Measurements from ENCODE around the gene RBM7. TPM values are rescaled to one million over a fixed set of nuclear protein-coding genes. Genes with fewer than 3 reads are reported as not detected.

The RBM7 gene
- total and polyA plus RNA-seq, 2 donors (not counting 3 experiments of a cell fraction or from before 2014, with no cell fraction given) = 16.4 to 38.4 TPM

DNA sequence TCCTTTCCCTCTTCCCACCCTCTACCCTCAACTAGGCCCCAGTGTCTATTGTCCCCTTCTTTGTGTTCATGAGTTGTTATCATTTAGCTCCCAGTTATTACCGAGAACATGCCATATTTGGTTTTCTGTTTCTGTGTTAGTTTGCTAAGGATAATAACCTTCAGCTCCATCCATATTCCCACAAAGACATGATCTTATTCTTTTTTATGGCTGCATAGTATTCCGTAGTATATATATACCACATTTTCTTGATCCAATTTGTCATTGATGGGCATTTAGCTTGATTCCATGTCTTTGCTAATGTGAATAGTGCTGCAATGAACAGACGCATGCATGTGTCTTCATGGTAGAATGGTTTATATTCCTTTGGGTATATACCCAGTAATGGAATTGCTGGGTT lies 18.0 kb upstream of the RBM7 start:
- Histone ChIP-seq H3K79me2 (ENCODE audit: control insufficient read depth, insufficient read depth, low read length) (no peaks in the 10 kb centered on the region), H3K36me3 (ENCODE audit: control insufficient read depth in 2 of 2, extremely low read depth in 1 of 2, insufficient read depth in 2 of 2, low read length in 2 of 2) (no peaks in the 10 kb centered on the region), H3K27ac (ENCODE audit: insufficient read depth, low read depth, low read length) (no peak overlapping the region), H3K27me3 (ENCODE audit: control insufficient read depth in 2 of 2, insufficient read depth in 2 of 2, low read length in 2 of 2) (peaks cover 0 to 2% of the 10 kb centered on the region in 2 experiments), H2AFZ (ENCODE audit: low read depth, low read length) (no peak overlapping the region), H3K4me2 (ENCODE audit: insufficient read depth, low read length) (no peak overlapping the region), H3K4me1 (ENCODE audit: control insufficient read depth, extremely low read depth, insufficient read depth, low read length) (no peaks in the 10 kb centered on the region), H3K9me3 (replicated peaks; ENCODE audit: control insufficient read depth, insufficient read depth, low read length) (no peaks in the 10 kb centered on the region), H4K20me1 (replicated peaks; ENCODE audit: control insufficient read depth, extremely low read depth, insufficient read depth, low read length) (no peaks in the 10 kb centered on the region), H3K9ac (replicated peaks; ENCODE audit: extremely low read depth, insufficient read depth, low read length) (no peak overlapping the region), H3K4me3 (replicated peaks in 1 of 3; ENCODE audit: insufficient read depth in 1 of 3, low read depth in 1 of 3, low read length in 3 of 3) (no peak overlapping the region), H3K9me1 (replicated peaks; ENCODE audit: control insufficient read depth, extremely low read depth, insufficient read depth, low read length) (no peaks in the 10 kb centered on the region)
- dilution Hi-C loops (cut with MboI; ENCODE audit: extremely low pct_ligation_motif_present, low sequenced_read_pairs) = no loop called here
- BruUV-seq (replicated peaks) = no TSS peak
- no peak for DNase-seq (ENCODE audit: low read depth, low spot score)
- FAIRE-seq = no peak
- CTCF ChIA-PET = interaction anchor here (0.8 kb wide), 1 partner anchor 9 kb away, joined by 3 read pairs; no protein-coding TSS in a partner anchor
- TF ChIP-seq FOS (IDR thresholded peaks at IDR 0.05; ENCODE audit: borderline replicate concordance, insufficient read depth, low read length) = no peak
- TF ChIP-seq POLR2AphosphoS5 (IDR thresholded peaks at IDR 0.05; ENCODE audit: insufficient read depth, low read depth, low read length) = no peak
- no peak for TF ChIP-seq POLR2A (IDR thresholded peaks at IDR 0.05; ENCODE audit: low read depth, low read length)
- TF ChIP-seq MYC (IDR thresholded peaks at IDR 0.05; ENCODE audit: low read depth, low read length) = no peak
- no peak for TF ChIP-seq EZH2 (IDR thresholded peaks at IDR 0.05; ENCODE audit: borderline replicate concordance, low read depth, low read length, severe bottlenecking)
- no peak for TF ChIP-seq GATA2 (IDR thresholded peaks at IDR 0.05; ENCODE audit: insufficient read depth, insufficient read length, low read depth, low read length)
- TF ChIP-seq, protein P1, sequence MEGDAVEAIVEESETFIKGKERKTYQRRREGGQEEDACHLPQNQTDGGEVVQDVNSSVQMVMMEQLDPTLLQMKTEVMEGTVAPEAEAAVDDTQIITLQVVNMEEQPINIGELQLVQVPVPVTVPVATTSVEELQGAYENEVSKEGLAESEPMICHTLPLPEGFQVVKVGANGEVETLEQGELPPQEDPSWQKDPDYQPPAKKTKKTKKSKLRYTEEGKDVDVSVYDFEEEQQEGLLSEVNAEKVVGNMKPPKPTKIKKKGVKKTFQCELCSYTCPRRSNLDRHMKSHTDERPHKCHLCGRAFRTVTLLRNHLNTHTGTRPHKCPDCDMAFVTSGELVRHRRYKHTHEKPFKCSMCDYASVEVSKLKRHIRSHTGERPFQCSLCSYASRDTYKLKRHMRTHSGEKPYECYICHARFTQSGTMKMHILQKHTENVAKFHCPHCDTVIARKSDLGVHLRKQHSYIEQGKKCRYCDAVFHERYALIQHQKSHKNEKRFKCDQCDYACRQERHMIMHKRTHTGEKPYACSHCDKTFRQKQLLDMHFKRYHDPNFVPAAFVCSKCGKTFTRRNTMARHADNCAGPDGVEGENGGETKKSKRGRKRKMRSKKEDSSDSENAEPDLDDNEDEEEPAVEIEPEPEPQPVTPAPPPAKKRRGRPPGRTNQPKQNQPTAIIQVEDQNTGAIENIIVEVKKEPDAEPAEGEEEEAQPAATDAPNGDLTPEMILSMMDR (IDR thresholded peaks at IDR 0.05; ENCODE audit: extremely low read depth in 1 of 2, insufficient read depth in 1 of 2, low read depth in 1 of 2, low read length in 2 of 2) = no peak
- TF ChIP-seq JUN (IDR thresholded peaks at IDR 0.05; ENCODE audit: borderline replicate concordance, insufficient read depth, insufficient read length, low read depth) = no peak
- TF ChIP-seq, protein P2, sequence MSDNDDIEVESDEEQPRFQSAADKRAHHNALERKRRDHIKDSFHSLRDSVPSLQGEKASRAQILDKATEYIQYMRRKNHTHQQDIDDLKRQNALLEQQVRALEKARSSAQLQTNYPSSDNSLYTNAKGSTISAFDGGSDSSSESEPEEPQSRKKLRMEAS (IDR thresholded peaks at IDR 0.05; ENCODE audit: insufficient read depth, insufficient read length) = no peak
- POLR2A ChIA-PET = no interaction called here
- intact Hi-C loops (cut with micrococcal nuclease) = no loop called here
